Astrocyte of the cerebellum (primary cell): ENCODE measurements around the gene SMYD3.

Source experiments
- DNase-seq: peaks from one replicate; pipeline ENCODE4 v3.0.0-alpha.2; 2011; ENCODE audit warnings: low read depth
- H3K4me3 ChIP-seq: 2 replicates; pipeline ENCODE4 v1.5.1; 2011; ENCODE audit warnings: mild to moderate bottlenecking, low read depth, low read length, moderate library complexity
- in situ Hi-C: cut with HindIII; loops from 2 replicates; pipeline ENCODE4 v1.10.0; 2017; ENCODE audit warnings: low sequenced_read_pairs
- TF ChIP-seq, protein P1 (sequence below): IDR thresholded peaks from 2 replicates; pipeline ENCODE4 v1.5.1; 2012; ENCODE audit warnings: low read length, low read depth, moderate library complexity, mild to moderate bottlenecking; ENCODE audit errors: missing control alignments

Gene SMYD3

DNA sequence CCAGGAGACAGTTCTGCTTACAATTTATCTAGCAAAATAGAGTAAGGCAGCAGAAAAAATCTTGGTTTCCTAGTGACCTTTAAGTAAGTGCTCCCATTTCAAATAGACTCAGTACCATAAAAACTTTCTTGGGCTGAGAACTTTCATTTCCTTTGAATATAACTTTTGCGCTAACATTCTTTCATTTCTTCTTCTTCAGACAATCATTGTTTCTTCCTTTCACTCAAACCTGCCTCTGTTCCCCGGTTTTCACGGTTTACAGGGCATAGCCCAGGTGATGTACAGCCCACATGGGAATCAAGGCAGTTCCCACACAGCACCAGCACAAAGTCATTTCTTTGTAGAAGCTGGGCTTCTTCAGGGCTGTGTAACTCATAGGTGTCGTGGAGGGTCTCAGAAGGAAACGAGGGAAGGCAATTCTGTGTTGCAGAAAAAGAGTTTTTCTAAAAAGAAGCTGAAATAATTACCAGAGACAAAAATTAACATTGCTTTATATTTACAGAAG, 611.6 kb downstream of the SMYD3 start:
- no peak for DNase-seq
- TF ChIP-seq, protein P1, sequence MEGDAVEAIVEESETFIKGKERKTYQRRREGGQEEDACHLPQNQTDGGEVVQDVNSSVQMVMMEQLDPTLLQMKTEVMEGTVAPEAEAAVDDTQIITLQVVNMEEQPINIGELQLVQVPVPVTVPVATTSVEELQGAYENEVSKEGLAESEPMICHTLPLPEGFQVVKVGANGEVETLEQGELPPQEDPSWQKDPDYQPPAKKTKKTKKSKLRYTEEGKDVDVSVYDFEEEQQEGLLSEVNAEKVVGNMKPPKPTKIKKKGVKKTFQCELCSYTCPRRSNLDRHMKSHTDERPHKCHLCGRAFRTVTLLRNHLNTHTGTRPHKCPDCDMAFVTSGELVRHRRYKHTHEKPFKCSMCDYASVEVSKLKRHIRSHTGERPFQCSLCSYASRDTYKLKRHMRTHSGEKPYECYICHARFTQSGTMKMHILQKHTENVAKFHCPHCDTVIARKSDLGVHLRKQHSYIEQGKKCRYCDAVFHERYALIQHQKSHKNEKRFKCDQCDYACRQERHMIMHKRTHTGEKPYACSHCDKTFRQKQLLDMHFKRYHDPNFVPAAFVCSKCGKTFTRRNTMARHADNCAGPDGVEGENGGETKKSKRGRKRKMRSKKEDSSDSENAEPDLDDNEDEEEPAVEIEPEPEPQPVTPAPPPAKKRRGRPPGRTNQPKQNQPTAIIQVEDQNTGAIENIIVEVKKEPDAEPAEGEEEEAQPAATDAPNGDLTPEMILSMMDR: no peak
- H3K4me3 ChIP-seq: no peak overlapping the region
- in situ Hi-C loops: no loop called here

GRCh38 chr1:245894843-245895242, 612.2 kb downstream of the SMYD3 start:
- DNase-seq: no peak
- no peak overlapping the region for H3K4me3 ChIP-seq
- in situ Hi-C loops: no loop called here
- TF ChIP-seq, protein P1: no peak

DNA sequence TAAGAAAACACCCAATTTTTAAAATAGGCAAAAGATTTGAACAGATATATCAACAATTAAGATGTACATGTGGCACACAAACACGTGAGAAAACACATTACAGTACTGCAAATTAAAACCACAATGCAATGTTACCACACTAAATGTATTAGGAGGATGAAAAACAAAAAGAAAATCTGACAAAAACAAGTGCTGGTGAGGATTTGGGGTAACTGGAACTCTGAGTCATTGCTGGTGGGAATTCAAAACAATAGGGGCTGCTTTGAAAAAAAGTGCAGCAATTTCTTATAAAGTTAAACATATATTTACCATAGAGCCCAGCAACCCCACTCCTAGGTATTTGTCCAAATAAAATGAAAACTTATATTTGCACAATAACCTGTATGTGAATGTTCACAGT, 614.1 kb downstream of the SMYD3 start:
- TF ChIP-seq, protein P1: no peak
- H3K4me3 ChIP-seq: no peak overlapping the region
- DNase-seq: no peak
- in situ Hi-C loops: no loop called here

DNA sequence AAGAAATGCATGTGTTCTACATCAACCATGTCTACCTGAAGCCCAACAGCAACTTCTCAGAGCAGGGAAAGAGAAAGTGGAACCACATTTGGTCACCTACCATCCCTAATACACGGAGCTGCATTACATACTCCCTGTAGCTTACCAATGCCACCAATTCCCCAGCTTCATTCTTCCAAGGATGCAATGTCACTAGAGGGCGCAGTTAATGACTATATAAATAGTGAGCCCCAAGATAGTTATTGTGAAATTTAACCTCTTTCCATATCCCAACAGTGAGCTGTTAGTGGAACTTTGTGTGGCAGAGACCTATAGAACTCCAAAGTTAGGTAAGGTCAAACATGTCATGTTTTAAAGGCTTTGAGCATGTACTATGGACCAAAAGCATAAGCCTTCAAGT, 618.3 kb downstream of the SMYD3 start:
- H3K4me3 ChIP-seq: no peak overlapping the region
- no peak for DNase-seq
- TF ChIP-seq, protein P1: peak; percentile 36
- in situ Hi-C loops: no loop called here

GRCh38 chr1:245887829-245888228, 619.2 kb downstream of the SMYD3 start:
- TF ChIP-seq, protein P1: no peak
- no peak for DNase-seq
- in situ Hi-C loops: no loop called here
- no peak overlapping the region for H3K4me3 ChIP-seq

DNA sequence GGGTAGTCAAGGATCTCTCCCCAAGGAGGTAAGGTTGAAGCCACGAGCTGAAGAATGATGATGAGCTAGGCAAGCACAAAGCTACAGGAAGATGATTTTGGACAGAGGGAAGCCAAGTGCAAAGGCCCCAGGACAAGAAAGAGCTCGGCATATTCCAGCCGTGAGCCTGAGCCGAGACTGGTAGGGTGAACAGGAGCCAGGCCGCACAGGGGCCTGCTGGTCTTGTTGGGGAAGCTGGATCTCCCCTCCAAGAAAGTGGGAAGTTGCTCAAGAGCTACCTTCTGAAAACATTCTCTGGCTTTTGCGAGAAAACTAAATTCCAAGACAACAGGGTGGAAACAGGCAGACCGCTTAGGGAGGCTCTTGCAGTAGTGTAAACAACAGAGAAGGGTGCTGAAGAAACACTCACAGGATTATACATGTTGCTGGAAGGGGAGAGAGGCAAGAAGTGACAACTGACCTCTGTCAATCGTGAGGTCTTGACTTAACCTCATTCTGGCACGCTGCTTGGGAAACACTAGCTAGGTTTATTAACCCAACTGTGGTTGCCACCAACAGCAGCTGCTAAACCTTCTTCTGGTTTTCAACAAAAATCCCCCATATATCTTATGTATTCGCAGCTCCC, 625.2 kb downstream of the SMYD3 start:
- H3K4me3 ChIP-seq: no peak overlapping the region
- no peak for DNase-seq
- TF ChIP-seq, protein P1: no peak
- in situ Hi-C loops: loop anchor here (5.0 kb wide), 1 partner anchor 45 kb away; no protein-coding TSS in a partner anchor
